HFF-Myc (cell line): ENCODE results near the gene GRIFIN.

ENCODE experiments used
- DNase-seq: peaks from one replicate; pipeline ENCODE4 v3.0.0-alpha.2; 2011; ENCODE audit warnings: low read depth; ENCODE audit errors: extremely low read depth
- H3K4me3 ChIP-seq: replicated peaks from 2 replicates; pipeline ENCODE4 v1.5.1; 2011; ENCODE audit warnings: low read depth, mild to moderate bottlenecking, control low read depth, low read length
- CTCF ChIP-seq: IDR thresholded peaks from 2 replicates; pipeline ENCODE4 v1.5.1; 2012; ENCODE audit warnings: mild to moderate bottlenecking, low read depth, low read length, control low read depth; ENCODE audit errors: missing control alignments

Gene GRIFIN

GRCh38 chr7:2517026-2517425 is 40.8 kb upstream of the GRIFIN start:
- DNase-seq, result peak; percentile 68
- no peak overlapping the region for H3K4me3 ChIP-seq
- peak; percentile 6 for TF ChIP-seq CTCF

- TF ChIP-seq CTCF, result no peak
- no peak overlapping the region for H3K4me3 ChIP-seq
- no peak for DNase-seq
Measured at GRCh38 chr7:2516194-2516555, 40.0 kb upstream of the GRIFIN start.

- no peak for TF ChIP-seq CTCF
- H3K4me3 ChIP-seq, result no peak overlapping the region
- DNase-seq, result no peak
Measured at GRCh38 chr7:2515424-2516193, 39.4 kb upstream of the GRIFIN start.

- TF ChIP-seq CTCF, result no peak
- no peak for DNase-seq
- H3K4me3 ChIP-seq, result no peak overlapping the region
Measured at GRCh38 chr7:2514473-2515423, 38.5 kb upstream of the GRIFIN start.

GRCh38 chr7:2513702-2514101 is 37.5 kb upstream of the GRIFIN start:
- no peak for TF ChIP-seq CTCF
- no peak overlapping the region for H3K4me3 ChIP-seq
- no peak for DNase-seq

- no peak for DNase-seq
- TF ChIP-seq CTCF, result no peak
- no peak overlapping the region for H3K4me3 ChIP-seq
Measured at GRCh38 chr7:2512713-2513112, 36.5 kb upstream of the GRIFIN start.
